Colon (tissue), 2 donors: Measurements from ENCODE around the gene MIPOL1.
"Not testable (repeated sequence)": the region's sequence is repeated elsewhere in the genome, so short reads cannot be mapped to it uniquely, and the experiment has no call there.

Source experiments
- FAIRE-seq: peaks from 2 replicates; lab custom pipeline; 2012; peaks lifted over from hg19 to GRCh38; lab: Jason Lieb, UNC
- donor health status: control.
- donor health status: control.

Gene MIPOL1, protein sequence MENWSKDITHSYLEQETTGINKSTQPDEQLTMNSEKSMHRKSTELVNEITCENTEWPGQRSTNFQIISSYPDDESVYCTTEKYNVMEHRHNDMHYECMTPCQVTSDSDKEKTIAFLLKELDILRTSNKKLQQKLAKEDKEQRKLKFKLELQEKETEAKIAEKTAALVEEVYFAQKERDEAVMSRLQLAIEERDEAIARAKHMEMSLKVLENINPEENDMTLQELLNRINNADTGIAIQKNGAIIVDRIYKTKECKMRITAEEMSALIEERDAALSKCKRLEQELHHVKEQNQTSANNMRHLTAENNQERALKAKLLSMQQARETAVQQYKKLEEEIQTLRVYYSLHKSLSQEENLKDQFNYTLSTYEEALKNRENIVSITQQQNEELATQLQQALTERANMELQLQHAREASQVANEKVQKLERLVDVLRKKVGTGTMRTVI

GRCh38 chr14:37197421-37198272 is at the start of gene MIPOL1:
Gene MIPOL1 (plus strand): TSS chr14:37197937. CDS start chr14:37247889, 49,952 bp downstream.
- no peak for FAIRE-seq

GRCh38 chr14:37150414-37150813 is 47.3 kb upstream of the MIPOL1 start:
- no peak for FAIRE-seq

GRCh38 chr14:37153005-37153404 is 44.7 kb upstream of the MIPOL1 start:
- FAIRE-seq = no peak

GRCh38 chr14:37153483-37153882 is 44.3 kb upstream of the MIPOL1 start:
- FAIRE-seq = no peak

GRCh38 chr14:37157987-37158386 is 39.8 kb upstream of the MIPOL1 start:
- FAIRE-seq = no peak

- FAIRE-seq = not testable (repeated sequence)
Observed at GRCh38 chr14:37162307-37162706, 35.4 kb upstream of the MIPOL1 start.

DNA sequence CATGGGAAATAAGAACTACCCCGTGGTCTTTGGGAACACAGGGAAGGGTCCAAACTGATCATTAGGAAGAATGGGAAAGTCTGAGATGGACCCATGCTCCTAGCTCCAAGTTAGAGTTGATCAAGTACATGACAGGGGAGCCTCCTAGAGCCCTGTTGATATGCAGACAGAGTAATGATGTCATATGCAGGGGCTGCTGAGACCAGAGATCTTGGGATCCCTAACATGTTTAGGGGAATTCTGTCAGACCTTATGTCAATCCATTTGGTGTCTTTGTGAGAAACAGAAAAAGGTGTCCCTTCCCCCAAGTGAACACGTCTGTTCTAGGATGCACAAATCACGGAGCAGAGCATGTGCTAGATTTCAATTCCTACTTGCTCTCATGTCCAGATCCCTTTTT is 31.9 kb upstream of the MIPOL1 start:
- no peak for FAIRE-seq

DNA sequence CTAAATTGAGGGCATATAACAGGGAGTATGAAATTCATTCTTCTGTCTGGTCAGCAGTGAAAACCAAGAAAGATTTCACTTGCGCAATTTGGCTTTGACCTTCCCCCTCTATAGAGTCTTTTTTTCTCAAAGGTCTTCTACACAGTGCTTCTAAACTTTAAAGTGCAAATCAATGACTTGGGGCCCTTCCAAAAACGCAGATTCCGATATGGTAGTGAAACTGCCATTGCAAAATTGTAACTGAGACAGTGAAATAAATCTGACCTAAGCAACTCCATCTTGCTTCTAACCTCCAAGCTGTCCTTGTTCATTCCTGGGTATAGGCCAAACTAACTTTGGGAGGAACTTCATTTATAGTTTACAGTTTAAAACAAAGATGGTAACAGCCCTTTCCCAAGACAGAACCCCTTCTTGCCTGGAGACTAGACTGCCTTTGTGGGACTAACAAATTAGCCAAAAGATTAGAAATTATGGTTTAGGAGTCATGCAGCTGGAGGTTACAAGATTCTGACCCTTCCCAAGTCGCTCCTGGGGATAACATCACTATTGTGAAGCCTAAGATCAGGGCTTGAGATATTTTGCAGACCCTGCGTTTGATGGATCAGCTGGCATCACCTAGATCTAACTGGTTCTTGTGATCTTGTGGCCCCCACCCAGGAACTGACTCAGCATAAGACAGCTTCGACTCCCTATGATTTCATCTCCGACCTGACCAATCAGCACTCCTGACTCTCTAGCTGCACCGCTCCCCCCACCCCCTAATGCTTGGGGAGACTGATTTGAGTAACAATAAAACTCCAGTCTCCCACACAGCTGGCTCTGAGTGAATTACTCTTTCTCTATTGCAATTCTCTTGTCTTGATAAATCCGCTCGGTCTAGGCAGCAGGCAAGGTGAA is 30.3 kb upstream of the MIPOL1 start:
- no peak for FAIRE-seq

DNA sequence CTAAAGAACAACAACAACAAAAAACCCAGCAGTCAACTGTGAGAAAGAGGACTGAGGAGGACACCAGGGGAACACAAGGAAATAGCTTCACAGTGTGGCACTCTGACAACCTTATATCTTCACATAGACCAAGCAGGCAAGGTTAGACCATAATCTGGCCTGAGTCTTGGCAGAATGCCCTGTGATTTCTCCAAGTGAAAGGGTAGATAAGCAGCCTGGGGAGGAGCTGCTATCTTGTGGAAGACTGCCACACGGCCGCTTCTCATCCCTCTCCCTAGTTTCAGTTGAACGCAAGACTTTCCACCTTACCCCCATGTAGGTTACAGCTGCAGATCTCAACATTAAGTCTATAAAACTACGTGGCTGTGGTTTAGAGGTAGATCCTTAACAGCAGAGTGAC is 29.0 kb upstream of the MIPOL1 start:
- FAIRE-seq = no peak

DNA sequence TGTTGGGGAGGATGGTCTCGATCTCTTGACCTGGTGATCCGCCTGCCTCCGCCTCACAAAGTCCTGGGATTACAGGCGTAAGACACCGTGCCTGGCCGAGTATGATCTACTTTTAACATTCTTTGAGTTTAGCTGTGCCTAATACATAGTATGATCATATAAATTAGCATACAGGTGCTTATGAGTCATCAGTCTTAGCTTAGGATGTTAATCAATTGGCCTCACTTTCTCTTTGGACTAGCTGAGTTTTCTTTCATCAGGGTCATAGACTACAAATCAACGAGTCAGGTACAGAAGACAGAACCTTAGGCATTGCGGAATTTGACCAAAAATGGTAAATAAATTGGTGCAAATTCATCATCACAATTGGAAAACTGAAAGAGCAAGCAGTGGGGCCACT is 27.5 kb upstream of the MIPOL1 start:
- FAIRE-seq = no peak

DNA sequence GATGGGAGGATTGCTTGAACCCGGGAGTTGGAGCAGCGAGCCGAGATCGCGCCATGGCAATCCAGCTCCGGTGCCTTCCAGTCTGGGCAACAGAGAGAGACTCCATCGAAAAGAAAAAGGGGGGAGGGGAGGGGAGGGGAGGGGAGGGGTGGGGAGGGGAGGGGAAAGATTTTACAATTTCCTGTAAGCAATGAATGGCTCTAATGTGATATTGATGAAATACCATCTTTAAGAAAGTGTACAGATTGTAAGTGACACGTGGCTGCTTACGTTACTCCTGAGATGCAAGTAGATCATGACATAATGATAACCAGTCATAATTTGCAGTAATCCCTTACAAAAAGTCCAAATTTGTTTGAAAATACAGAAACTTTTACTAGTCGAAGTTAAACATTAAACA is 26.7 kb upstream of the MIPOL1 start:
- FAIRE-seq = no peak

DNA sequence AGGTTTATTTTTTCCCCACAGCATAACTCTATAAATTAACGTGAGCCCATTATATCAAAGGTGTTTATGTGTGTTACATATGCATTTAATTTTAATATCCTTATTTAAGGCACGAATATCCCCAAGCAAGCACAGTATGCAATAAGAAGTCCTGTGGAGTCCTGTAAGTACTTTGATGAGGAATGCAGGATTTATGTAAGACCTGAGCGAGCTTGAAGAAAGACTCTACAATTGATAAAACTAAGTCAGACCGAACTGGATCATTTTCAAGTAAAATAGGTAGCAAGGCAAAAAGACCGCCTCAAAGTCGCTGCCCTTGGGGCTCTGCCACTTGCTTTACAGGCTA is 26.1 kb upstream of the MIPOL1 start:
- FAIRE-seq = no peak

DNA sequence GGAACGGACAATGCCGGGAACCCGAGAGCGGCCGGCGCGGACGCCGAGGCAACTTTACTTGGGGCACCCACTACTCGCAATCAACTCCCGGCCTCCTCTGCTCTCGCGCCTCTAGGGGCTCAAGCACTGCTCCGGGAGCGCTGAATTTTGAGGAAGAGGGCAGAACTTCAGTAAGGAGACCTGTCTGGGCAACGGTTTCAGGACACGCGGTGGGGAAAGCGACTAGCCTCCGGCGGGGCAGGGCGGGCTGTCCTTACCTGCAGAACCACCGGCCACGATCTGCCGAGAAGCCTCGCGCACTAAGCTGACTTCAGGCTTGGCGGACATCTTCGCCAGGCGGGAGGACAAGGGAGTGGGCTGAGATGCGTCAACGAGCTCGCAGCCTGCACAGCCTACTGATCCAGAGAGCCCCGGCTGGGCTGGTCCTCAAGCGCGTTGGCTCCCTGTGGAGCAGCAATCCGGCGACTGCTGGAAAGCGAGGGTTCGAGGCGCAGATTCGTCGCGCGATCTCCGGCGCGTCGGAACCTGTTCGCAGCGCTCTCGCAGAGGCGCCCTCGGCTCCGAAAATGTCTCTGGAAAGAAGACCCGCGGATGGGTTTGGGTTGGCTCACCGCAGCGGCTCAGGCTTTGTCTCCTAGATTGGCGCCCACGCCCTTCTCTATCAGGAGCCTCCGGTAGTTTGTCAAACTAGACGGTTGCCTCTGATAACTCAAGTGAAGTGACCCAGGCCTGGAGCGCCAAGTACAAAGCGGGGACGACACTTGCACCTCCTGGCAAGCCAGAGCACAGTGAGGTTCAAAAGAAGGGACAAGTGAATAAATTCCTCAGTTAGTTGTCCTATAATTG is 25.5 kb upstream of the MIPOL1 start, which contains the start of gene SLC25A21:
SLC25A21 (minus strand) TSS at position 583 of the 846 bp plus-strand sequence.
- no peak for FAIRE-seq

DNA sequence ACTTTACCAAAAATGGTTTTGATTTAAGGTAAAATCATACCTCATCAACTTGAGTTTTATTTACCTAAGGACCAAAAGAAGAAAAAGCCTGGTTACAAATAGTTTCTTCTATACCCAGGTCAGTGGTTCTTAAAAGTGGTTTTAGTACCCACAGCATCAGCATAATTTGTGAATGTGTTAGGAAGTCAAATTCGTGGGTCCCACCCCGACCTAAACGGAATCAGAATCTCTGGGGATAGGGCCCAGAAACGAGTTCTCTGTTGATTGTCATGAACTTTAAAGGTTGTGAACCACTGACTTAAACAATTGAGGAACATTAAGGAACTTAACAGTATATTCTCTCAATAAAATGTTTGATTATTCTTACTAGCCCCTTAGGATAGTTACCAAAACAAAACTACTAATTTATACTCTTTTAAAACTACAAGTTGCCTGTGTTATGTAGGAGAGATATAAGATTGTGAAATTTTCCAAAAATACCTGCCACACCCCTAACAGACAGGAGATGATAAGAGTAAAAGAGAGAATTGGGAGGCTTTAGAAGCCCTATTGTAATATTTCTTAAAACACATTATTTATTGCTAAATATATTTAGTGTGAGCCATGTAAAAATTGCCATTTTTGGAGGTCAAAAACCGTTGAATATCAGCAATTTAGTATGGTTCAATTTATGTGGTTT is 24.7 kb upstream of the MIPOL1 start:
- no peak for FAIRE-seq

GRCh38 chr14:37179896-37180502 is 17.7 kb upstream of the MIPOL1 start:
- FAIRE-seq = no peak

DNA sequence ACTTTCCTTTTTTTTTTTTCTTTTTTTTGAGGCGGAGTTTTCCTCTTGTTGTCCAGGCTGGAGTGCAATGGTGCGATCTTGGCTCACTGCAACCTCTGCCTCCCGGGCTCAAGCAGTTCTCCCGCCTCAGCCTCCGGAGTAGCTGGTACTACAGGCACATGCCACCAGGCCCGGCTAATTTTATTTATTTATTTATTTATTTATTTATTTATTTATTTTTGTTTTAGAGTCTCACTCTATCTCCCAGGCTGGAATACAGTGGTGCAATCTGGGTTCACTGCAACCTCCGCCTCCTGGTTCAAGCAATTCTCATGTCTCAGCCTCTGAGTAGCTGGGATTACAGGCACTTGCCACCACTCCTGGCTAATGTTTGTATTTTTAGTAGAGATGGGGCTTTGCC is 16.9 kb upstream of the MIPOL1 start:
- FAIRE-seq = not testable (repeated sequence)

GRCh38 chr14:37181441-37181840 is 16.3 kb upstream of the MIPOL1 start:
- FAIRE-seq = no peak

DNA sequence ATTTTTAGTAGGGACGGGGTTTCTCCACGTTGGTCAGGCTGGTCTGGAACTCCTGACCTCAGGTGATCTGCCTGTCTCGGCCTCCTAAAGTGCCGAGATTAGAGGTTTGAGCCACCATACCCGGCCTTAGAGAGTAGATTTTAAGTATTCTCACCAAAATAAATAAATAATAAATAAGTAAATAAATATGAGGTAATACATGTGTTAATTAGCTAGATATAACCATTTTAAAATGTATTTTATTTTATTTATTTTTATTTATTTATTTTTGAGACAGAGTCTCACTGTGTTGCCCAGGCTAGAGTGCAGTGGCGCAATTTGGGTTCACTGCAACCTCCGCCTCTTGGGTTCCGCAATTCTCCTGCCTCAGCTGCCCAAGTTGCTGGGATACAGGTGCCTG is 13.2 kb upstream of the MIPOL1 start:
- FAIRE-seq = not testable (repeated sequence)

GRCh38 chr14:37185670-37186069 is 12.1 kb upstream of the MIPOL1 start:
- FAIRE-seq = no peak

DNA sequence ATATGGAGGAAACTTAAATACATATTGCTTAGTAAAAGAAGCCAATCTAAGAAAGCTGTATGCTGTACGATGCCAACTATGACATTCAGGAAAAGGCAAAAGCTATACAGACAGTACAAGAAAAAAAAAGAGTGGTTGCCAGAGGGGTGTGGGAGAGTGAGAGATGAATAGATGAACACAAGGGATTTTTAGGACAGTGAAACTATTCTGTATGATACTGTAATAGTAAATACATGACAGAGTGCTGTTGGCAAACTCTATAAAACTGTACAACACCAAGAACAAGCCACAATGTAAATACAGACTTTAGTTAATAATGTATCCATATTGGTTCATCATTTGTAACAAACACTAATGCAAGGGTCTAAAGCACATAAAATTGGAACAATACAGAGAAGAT is 10.9 kb upstream of the MIPOL1 start:
- FAIRE-seq = no peak
